CD4-positive, CD25-positive, alpha-beta regulatory T cell (primary cell): ENCODE results near the gene TRIM47. TPM values are rescaled to one million over a fixed set of nuclear protein-coding genes. Genes with fewer than 3 reads are reported as not detected.
"Not testable (repeated sequence)": the region's sequence is repeated elsewhere in the genome, so short reads cannot be mapped to it uniquely, and the experiment has no call there.

Experiments used
- ATAC-seq, 2 donors: fragments of 150-1000 bp; cut with Tn5 transposase; one replicate each; pipeline ENCODE4 v1.10.0; 2021; ENCODE audit warnings: low read depth in 2 of 2, moderate number of reproducible peaks in 2 of 2, moderate library complexity in 1 of 2
- DNase-seq, 3 donors: peaks; one replicate each; pipeline versions ENCODE4 v3.0.0 to v3.0.0-alpha.2; 2012 to 2022; ENCODE audit warnings: mixed read lengths in 1 of 3
- H3K27ac ChIP-seq: one replicate; pipeline ENCODE4 v1.7.0; 2013; ENCODE audit warnings: mild to moderate bottlenecking, low read length; ENCODE audit not compliant: insufficient read depth, poor library complexity, severe bottlenecking
- H3K27me3 ChIP-seq: one replicate; pipeline ENCODE4 v1.7.0; 2013; ENCODE audit warnings: low read length; ENCODE audit not compliant: control insufficient read depth, insufficient read depth
- H3K36me3 ChIP-seq: one replicate; pipeline ENCODE4 v1.7.0; 2013; ENCODE audit warnings: mild to moderate bottlenecking, low read length, moderate library complexity; ENCODE audit not compliant: control insufficient read depth, insufficient read depth
- H3K4me1 ChIP-seq: 2 replicates; pipeline ENCODE4 v1.7.0; 2013; ENCODE audit warnings: mild to moderate bottlenecking, low read length; ENCODE audit not compliant: insufficient read depth, control insufficient read depth, poor library complexity, severe bottlenecking
- H3K4me3 ChIP-seq: one replicate; pipeline ENCODE4 v1.7.0; 2013; ENCODE audit warnings: low read depth, mild to moderate bottlenecking, low read length, moderate library complexity
- H3K9me3 ChIP-seq, 2 experiments: 1 replicate in 1 of 2; 2 replicates in 1 of 2; pipeline ENCODE4 v1.7.0; 2013; ENCODE audit warnings: low read length in 2 of 2, mild to moderate bottlenecking in 1 of 2, moderate library complexity in 1 of 2; ENCODE audit not compliant: control insufficient read depth in 2 of 2
- H3K27ac Mint-ChIP-seq, 3 donors: one replicate each; pipeline ENCODE4 v1.8.0; 2020 to 2022; ENCODE audit warnings: mild to moderate bottlenecking in 3 of 3, mixed read lengths in 3 of 3, moderate library complexity in 2 of 3
- H3K27me3 Mint-ChIP-seq: one replicate; pipeline ENCODE4 v1.8.0; 2022; ENCODE audit warnings: mild to moderate bottlenecking, mixed read lengths
- H3K36me3 Mint-ChIP-seq: one replicate; pipeline ENCODE4 v1.8.0; 2020; ENCODE audit warnings: mixed read lengths
- H3K4me1 Mint-ChIP-seq, 4 donors: one replicate each; pipeline ENCODE4 v1.8.0; 2020 to 2022; ENCODE audit warnings: mixed read lengths in 4 of 4, mild to moderate bottlenecking in 1 of 4
- H3K4me3 Mint-ChIP-seq, 4 donors: one replicate each; pipeline ENCODE4 v1.8.0; 2020 to 2022; ENCODE audit warnings: mild to moderate bottlenecking in 4 of 4, mixed read lengths in 4 of 4, moderate library complexity in 3 of 4
- H3K9me3 Mint-ChIP-seq, 7 donors: one replicate each; pipeline ENCODE4 v1.8.0; 2020 to 2022; ENCODE audit warnings: mixed read lengths in 7 of 7, mild to moderate bottlenecking in 3 of 7, moderate library complexity in 2 of 7
- polyA plus RNA-seq, 4 donors: library from polyadenylated mRNA; unstranded; fragments of 300-500 nt; fragmentation: Illumina TruSeq; gene quantifications; one replicate each; pipeline ENCODE4 v1.2.3, GENCODE V29; 2021
- total RNA-seq: library from RNA; stranded (reverse); gene quantifications from one replicate; pipeline ENCODE4 v1.2.3, GENCODE V29; 2022

TRIM47 gene
- total and polyA plus RNA-seq, 5 donors from 2014 or later, result 3.6 to 16.6 (median 15.2) TPM

DNA sequence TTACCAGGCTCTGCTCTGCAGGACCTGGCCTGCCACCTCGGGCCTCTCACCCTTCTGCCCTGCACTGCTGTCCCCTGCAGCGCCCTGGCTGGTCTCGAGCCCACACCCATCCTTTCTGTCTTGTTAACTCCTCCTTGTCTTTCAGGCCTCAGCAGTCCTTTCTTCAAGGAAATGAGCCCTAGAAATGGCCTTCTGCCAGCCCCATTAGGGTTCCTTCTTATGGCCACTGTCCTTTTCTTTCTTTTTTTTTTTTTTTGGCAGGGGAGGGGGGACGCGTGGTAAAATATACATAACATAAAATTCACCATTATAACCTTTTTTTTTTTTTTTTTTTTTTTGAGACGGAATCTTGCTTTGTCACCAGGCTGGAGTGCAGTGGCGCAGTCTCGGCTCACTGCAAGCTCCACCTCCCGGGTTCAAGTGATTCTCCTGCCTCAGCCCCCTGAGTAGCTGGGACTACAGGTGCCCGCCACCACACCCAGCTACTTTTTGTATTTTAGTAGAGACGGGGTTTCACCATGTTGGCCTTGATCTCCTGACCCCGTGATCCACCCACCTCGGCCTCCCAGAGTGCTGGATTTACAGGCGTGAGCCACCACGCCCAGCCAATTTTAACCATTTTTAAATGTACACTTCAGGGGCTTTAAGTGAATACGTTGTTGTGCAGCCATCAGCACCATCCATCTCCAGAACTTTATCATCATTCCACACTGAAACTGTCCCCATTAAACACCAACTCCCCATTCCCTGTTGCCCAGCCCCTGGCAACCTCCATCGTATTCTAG is 12.8 kb downstream of the TRIM47 start:
- H3K4me1 Mint-ChIP-seq, result peaks cover 0 to 19% (median 5%) of the 10 kb centered on the region in 4 donors
- ATAC-seq, H3K4me3 ChIP-seq, H3K27me3 ChIP-seq, H3K9me3 ChIP-seq, H3K36me3 ChIP-seq, H3K4me3 Mint-ChIP-seq, H3K27me3 Mint-ChIP-seq, H3K9me3 Mint-ChIP-seq, DNase-seq, H3K27ac ChIP-seq, H3K36me3 Mint-ChIP-seq, H3K4me1 ChIP-seq: not testable (repeated sequence)
- peak overlapping the region in 2 of 3 donors; percentile 51 to 52 for H3K27ac Mint-ChIP-seq

DNA sequence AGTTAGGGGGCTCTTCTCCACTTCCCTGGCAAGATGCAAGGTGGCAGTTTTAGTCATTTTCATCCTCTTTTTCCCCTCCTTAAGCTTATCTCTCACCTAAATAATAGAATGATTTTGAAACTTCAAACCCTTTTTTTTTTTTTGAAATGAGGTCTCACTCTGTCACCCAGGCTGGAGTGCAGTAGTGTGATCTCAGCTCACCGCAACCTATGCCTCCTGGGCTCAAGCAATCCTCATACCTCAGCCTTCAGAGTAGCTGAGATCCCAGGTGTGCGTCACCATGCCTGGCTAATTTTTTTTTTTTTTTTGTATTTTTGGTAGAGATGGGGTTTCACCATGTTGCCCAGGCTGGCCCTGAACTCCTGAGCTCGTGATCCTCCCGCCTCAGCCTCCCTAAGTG is 13.5 kb downstream of the TRIM47 start:
- ATAC-seq, result not testable (repeated sequence)
- peak overlapping the region in 1 of 4 donors; percentile 7 for H3K4me3 Mint-ChIP-seq

DNA sequence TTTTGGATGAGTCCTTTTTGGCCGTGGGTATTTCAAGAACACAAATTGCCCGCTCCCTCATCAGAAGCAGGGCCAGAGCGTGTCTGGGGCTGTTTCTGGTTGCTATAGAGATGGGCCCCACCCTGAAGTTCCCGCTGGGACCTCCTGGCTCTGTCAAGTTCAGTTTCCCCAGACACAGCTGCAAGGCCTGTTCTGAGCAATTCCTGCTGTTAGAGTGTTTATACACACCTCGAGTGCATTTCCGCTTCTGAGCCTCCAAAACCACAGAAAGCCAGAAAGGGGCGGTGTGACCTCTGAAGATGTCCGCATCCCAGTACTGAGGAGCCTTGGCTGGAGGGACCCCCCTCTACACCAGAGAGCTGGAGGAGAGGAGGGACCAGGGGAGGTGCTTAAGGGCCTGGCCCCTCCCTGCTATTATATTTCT is 13.9 kb downstream of the TRIM47 start:
- H3K4me3 ChIP-seq, result no peak overlapping the region
- H3K27ac Mint-ChIP-seq, result peak overlapping the region in 2 of 3 donors; percentile 66 to 71
- peak in 1 of 3 donors; percentile 33 for DNase-seq

More for the DNA sequence above, 13.5 kb downstream of the TRIM47 start:
- not testable (repeated sequence) for H3K9me3 Mint-ChIP-seq, H3K27me3 Mint-ChIP-seq, H3K27ac ChIP-seq, H3K36me3 ChIP-seq, H3K4me1 ChIP-seq, H3K4me3 ChIP-seq, H3K9me3 ChIP-seq, H3K36me3 Mint-ChIP-seq, DNase-seq, H3K27me3 ChIP-seq
- Mint-ChIP-seq H3K27ac (peak overlapping the region in 1 of 3 donors; percentile 71), H3K4me1 (peaks cover 0 to 18% (median 5%) of the 10 kb centered on the region in 4 donors)

DNA sequence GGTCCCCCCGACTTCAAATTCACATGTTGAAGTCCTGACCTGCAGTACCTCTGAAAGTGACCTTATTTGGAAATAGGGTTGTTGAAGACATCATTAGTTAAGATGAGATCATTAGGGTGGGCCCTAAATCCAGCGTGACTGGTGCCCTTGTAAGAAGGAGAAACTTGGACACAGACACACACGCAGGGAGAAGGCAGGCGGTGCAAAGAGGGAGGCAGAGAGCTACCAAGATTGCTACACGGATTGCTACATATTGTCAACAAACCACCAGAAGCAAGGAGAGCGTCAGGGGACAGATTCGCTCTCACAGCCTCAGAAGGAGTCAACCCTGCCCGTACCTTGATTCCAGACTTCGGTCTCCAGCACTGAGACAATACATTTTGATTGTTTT is 16.5 kb downstream of the TRIM47 start:
- H3K27ac Mint-ChIP-seq, result no peak overlapping the region
- H3K4me1 ChIP-seq, result peaks cover 17% of the 10 kb centered on the region

More for the DNA sequence above, 13.9 kb downstream of the TRIM47 start:
- peaks cover 9% of the 10 kb centered on the region for H3K4me1 ChIP-seq
- Mint-ChIP-seq H3K9me3 (no peaks in the 10 kb centered on the region), H3K4me3 (peak overlapping the region in 1 of 4 donors; percentile 7), H3K27me3 (peaks cover 4% of the 10 kb centered on the region), H3K36me3 (no peaks in the 10 kb centered on the region), H3K4me1 (peaks cover 0 to 19% (median 5%) of the 10 kb centered on the region in 4 donors)
- peak; percentile 24 to 48 for ATAC-seq
- H3K27me3 ChIP-seq, result no peaks in the 10 kb centered on the region
- H3K27ac ChIP-seq, result no peak overlapping the region
- H3K36me3 ChIP-seq, result no peaks in the 10 kb centered on the region
- H3K9me3 ChIP-seq, result no peaks in the 10 kb centered on the region

DNA sequence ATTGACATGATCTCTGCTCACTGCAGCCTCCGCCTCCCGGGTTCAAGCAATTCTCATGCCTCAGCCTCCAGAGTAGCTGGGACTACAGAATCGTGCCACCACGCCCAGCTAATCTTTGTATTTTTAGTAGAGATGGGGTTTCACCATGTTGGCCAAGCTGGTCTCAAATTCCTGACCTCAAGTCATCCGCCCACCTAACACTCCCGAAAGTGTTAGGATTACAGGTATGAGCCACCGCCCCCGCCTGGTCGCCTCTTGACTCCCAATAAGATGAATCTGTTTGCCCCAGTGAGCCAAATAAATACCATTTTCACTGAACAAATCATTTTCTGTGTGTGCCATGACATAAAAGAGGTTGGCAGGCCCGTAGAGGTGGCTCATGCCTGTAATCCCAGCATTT is 19.0 kb downstream of the TRIM47 start:
- ATAC-seq, H3K36me3 ChIP-seq, H3K9me3 Mint-ChIP-seq, DNase-seq, H3K9me3 ChIP-seq, H3K27me3 ChIP-seq, H3K36me3 Mint-ChIP-seq, H3K27me3 Mint-ChIP-seq, H3K27ac Mint-ChIP-seq, H3K4me3 ChIP-seq: not testable (repeated sequence)
- Histone ChIP-seq H3K27ac (peak overlapping the region; percentile 14), H3K4me1 (peaks cover 25% of the 10 kb centered on the region)
- Mint-ChIP-seq H3K4me1 (peaks cover 5 to 37% (median 18%) of the 10 kb centered on the region in 4 donors), H3K4me3 (peak overlapping the region in 1 of 4 donors; percentile 76)

More for the DNA sequence above, 16.5 kb downstream of the TRIM47 start:
- Mint-ChIP-seq H3K9me3 (no peaks in the 10 kb centered on the region), H3K27me3 (no peaks in the 10 kb centered on the region), H3K36me3 (no peaks in the 10 kb centered on the region), H3K4me1 (peaks cover 0 to 36% (median 13%) of the 10 kb centered on the region in 4 donors), H3K4me3 (no peak overlapping the region)
- H3K4me3 ChIP-seq, result no peak overlapping the region
- no peaks in the 10 kb centered on the region for H3K27me3 ChIP-seq
- no peaks in the 10 kb centered on the region for H3K36me3 ChIP-seq
- no peak overlapping the region for H3K27ac ChIP-seq
- H3K9me3 ChIP-seq, result no peaks in the 10 kb centered on the region
- DNase-seq (no peak), ATAC-seq (no peak)

DNA sequence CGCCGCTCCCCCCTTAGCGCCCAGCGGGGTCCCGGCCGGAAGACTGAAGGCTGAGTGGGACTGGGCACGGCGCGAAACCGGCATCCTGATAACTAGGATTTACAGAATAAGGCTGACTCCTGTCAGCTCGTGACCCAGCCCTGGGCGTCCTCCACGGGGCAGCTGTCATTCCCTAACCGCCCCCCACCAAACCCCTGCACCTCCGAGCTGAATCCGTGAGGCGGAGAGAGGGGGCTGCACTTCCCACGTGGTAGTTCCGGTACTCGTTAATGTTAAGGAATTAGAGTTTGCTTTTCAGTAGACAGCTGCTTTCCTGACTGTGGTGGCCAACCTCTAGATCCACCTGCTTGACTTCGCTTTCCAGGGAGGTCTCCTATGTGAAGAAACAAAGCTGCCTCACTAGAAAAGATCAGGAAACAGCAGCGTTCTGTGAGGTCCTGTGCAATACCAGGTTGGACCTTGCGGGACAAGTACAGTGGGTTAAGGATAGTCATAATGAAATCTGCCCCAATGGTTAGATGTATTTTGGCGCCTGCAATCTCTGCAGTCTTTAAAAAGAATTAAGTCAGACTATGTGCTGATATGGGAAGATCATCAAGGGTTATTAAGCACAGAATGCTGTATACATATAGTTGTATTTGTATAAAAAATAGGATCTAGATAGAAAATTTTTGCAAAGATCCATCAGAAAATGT is 22.2 kb downstream of the TRIM47 start:
- Mint-ChIP-seq H3K27ac (peak overlapping the region in 2 of 3 donors; percentile 94 to 98), H3K36me3 (peaks cover 3% of the 10 kb centered on the region), H3K9me3 (peaks cover 0 to 1% (median 0%) of the 10 kb centered on the region in 7 donors), H3K4me1 (peaks cover 5 to 51% (median 26%) of the 10 kb centered on the region in 4 donors), H3K4me3 (peak overlapping the region in 3 of 4 donors; percentile 91 to 92 (median 92)), H3K27me3 (no peaks in the 10 kb centered on the region)
- Histone ChIP-seq H3K27me3 (no peaks in the 10 kb centered on the region), H3K4me3 (peak overlapping the region; percentile 79), H3K27ac (peak overlapping the region; percentile 92), H3K36me3 (peaks cover 5% of the 10 kb centered on the region), H3K9me3 (no peaks in the 10 kb centered on the region), H3K4me1 (peaks cover 36% of the 10 kb centered on the region)
- ATAC-seq (no peak), DNase-seq (peak in 1 of 3 donors; percentile 45)

DNA sequence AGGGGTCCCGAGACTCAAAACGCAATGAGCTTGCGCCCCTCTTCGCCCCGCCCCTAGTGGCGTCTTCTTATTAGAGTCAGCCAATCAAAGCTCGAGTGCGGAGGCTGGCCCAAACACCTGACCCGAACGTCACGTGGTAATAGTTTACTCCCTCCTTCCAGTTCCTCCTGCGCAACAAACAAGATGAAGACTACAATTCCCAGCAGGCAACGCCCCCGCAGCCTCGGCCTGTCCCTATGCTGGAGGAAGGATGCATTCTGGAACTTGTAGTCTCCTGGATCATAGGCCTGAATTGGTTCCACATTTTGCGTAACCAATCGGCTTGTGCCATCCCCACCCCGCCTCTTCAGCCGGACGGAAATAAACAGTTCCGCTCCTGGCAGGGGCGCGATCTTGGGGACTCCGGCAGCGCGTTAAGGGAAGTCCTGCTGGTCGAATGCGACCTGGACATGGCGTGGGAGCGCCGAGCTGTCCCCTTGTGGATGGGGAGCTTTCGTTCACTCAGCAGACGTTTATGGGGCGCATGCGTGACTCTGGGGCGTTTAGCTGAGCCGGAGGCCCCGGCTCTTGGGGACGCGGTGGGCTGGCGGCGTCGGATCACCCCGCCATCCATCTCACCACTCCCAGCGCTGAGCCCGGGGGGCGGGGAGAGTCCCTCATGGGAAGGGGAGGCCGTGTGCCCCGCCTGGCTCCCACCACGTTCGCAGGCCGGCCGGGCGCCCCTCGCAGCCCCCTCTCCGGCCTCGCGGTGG is 22.9 kb downstream of the TRIM47 start, which contains the start of gene WBP2:
TSS of gene WBP2 (minus strand) at position 26 of the 752 bp plus-strand sequence. CDS start 38 bp downstream, outside the sequence.
- Histone ChIP-seq H3K9me3 (no peaks in the 10 kb centered on the region), H3K4me3 (peak within 1 kb of the TSS; percentile 93), H3K4me1 (peaks cover 36% of the 10 kb centered on the region), H3K36me3 (peaks cover 12% of the 10 kb centered on the region), H3K27ac (peak within 1 kb of the TSS; percentile 92), H3K27me3 (no peaks in the 10 kb centered on the region)
- Mint-ChIP-seq H3K9me3 (peaks cover 0 to 1% (median 0%) of the 10 kb centered on the region in 7 donors), H3K27me3 (no peaks in the 10 kb centered on the region), H3K4me3 (peak within 1 kb of the TSS in 3 of 4 donors; percentile 91 to 92 (median 92)), H3K27ac (peak within 1 kb of the TSS in 2 of 3 donors; percentile 94 to 98), H3K36me3 (peaks cover 3% of the 10 kb centered on the region), H3K4me1 (peaks cover 5 to 50% (median 26%) of the 10 kb centered on the region in 4 donors)
- ATAC-seq, result peak; percentile 91 to 94
- DNase-seq, result peak; percentile 96 to 100 (median 99)
